CD4-positive, alpha-beta T cell (primary cell): ENCODE data around the gene SPSB3. TPM values are rescaled to one million over a fixed set of nuclear protein-coding genes. Genes with fewer than 3 reads are reported as not detected.

Experiments
- ATAC-seq: fragments of 200-7000 bp; cut with Tn5 transposase; one replicate; pipeline ENCODE4 v1.10.0; 2022; ENCODE audit warnings: mild to moderate bottlenecking; ENCODE audit not compliant: poor library complexity
- CTCF ChIA-PET: fragments of 350-600 bp; sonication (Branson Sonifier 250); formaldehyde crosslinking; loops from one replicate; lab custom pipeline; 2021; ENCODE audit warnings: antibody characterized with exemption, inconsistent platforms; lab: Charles Lee
- POLR2A ChIA-PET: fragments of 350-600 bp; sonication (Branson Sonifier 250); formaldehyde crosslinking; loops from one replicate; lab custom pipeline; 2021; ENCODE audit warnings: antibody characterized with exemption, inconsistent platforms; lab: Charles Lee
- DNase-seq, 14 experiments: peaks; one replicate each; pipeline ENCODE4 v3.0.0-alpha.2; 2013 to 2020; ENCODE audit warnings: mixed read lengths in 2 of 14
- H3K27ac ChIP-seq, 2 donors: one replicate each; pipeline versions ENCODE4 v1.5.1 to v1.7.0; 2013; ENCODE audit warnings: low read length in 2 of 2, low read depth in 1 of 2, mild to moderate bottlenecking in 1 of 2
- H3K27me3 ChIP-seq, 2 experiments: 1 replicate in 1 of 2; 2 replicates in 1 of 2; pipeline versions ENCODE4 v1.6.1 to v1.7.0; 2013; ENCODE audit warnings: low read length in 2 of 2, control low read depth in 1 of 2, mild to moderate bottlenecking in 1 of 2, moderate library complexity in 1 of 2; ENCODE audit not compliant: insufficient read depth in 2 of 2, control insufficient read depth in 1 of 2
- H3K36me3 ChIP-seq: one replicate; pipeline ENCODE4 v1.6.1; 2013; ENCODE audit warnings: low read length, control low read depth; ENCODE audit not compliant: insufficient read depth
- H3K4me1 ChIP-seq: one replicate; pipeline ENCODE4 v1.6.1; 2013; ENCODE audit warnings: low read length, control low read depth; ENCODE audit not compliant: insufficient read depth
- H3K4me3 ChIP-seq: one replicate; pipeline ENCODE4 v1.5.1; 2013; ENCODE audit warnings: mild to moderate bottlenecking, low read length, moderate library complexity
- H3K9me3 ChIP-seq, 2 experiments: 1 replicate in 1 of 2; 2 replicates in 1 of 2; pipeline versions ENCODE4 v1.6.1 to v1.7.0; 2013; ENCODE audit warnings: low read length in 2 of 2, mild to moderate bottlenecking in 2 of 2, control low read depth in 1 of 2, moderate library complexity in 1 of 2; ENCODE audit not compliant: control insufficient read depth in 1 of 2, insufficient read depth in 1 of 2
- H3K27ac Mint-ChIP-seq: one replicate; pipeline ENCODE4 v1.8.0; 2020; ENCODE audit warnings: mixed read lengths
- H3K27me3 Mint-ChIP-seq: one replicate; pipeline ENCODE4 v1.8.0; 2021; ENCODE audit warnings: mixed read lengths
- H3K36me3 Mint-ChIP-seq: one replicate; pipeline ENCODE4 v1.8.0; 2021; ENCODE audit warnings: low read depth, mixed read lengths
- H3K4me1 Mint-ChIP-seq: one replicate; pipeline ENCODE4 v1.8.0; 2021; ENCODE audit warnings: low read depth, mixed read lengths
- H3K4me3 Mint-ChIP-seq: one replicate; pipeline ENCODE4 v1.8.0; 2020; ENCODE audit warnings: mild to moderate bottlenecking, mixed read lengths
- H3K9me3 Mint-ChIP-seq: one replicate; pipeline ENCODE4 v1.8.0; 2020; ENCODE audit warnings: mixed read lengths
- CTCF ChIP-seq: fragments of 200-600 bp; IDR thresholded peaks from one replicate; pipeline ENCODE4 v1.8.0; 2022; ENCODE audit warnings: antibody characterized with exemption, mild to moderate bottlenecking
- intact Hi-C, 2 experiments: fragments of 100-400 bp; cut with DNase I in 1 of 2; cut with micrococcal nuclease in 1 of 2; formaldehyde crosslinking; loops; one replicate each; pipeline versions ENCODE4 v1.15.1 to v1.9.0; 2023 to 2025; cut with DNase I, micrococcal nuclease
- total RNA-seq, 174 experiments: library from RNA in 2 of 174; stranded (reverse) in 2 of 174; gene quantifications; one replicate each; pipeline ENCODE4 v1.2.3 and lab custom pipeline; 2021 to 2026

SPSB3 gene
- total RNA-seq, 2 experiments from 2014 or later = 86.3 to 87.6 TPM

GRCh38 chr16:1764971-1765370, 17.4 kb downstream of the SPSB3 start:
- Histone ChIP-seq H3K4me1 (peaks cover 3% of the 10 kb centered on the region), H3K36me3 (peaks cover 72% of the 10 kb centered on the region), H3K4me3 (no peak overlapping the region), H3K27me3 (no peaks in the 10 kb centered on the region), H3K9me3 (no peaks in the 10 kb centered on the region), H3K27ac (no peak overlapping the region)
- TF ChIP-seq CTCF = no peak
- intact Hi-C loops = loop anchor here in 1 of 2 experiments (5.0 kb wide), 1 partner anchor 177 kb away; the partner anchor contains the start of gene MSRB1
- ChIA-PET POLR2A (interaction anchor here (1.3 to 1.9 kb wide), 3 partner anchors 9 to 59 kb away, joined by 3 to 7 read pairs (median 5); partner anchors contain the start of genes MAPK8IP3, NUBP2 and SPSB3), CTCF (interaction anchor here (0.9 kb wide), 1 partner anchor 59 kb away, joined by 3 read pairs; no protein-coding TSS in a partner anchor)
- H3K9me3 Mint-ChIP-seq = no peaks in the 10 kb centered on the region
- no peaks in the 10 kb centered on the region for H3K27me3 Mint-ChIP-seq
- no peak overlapping the region for H3K27ac Mint-ChIP-seq
- peaks cover 32% of the 10 kb centered on the region for H3K36me3 Mint-ChIP-seq
- H3K4me1 Mint-ChIP-seq = peaks cover 2% of the 10 kb centered on the region
- ATAC-seq (no peak), DNase-seq (no peak)
- no peak overlapping the region for H3K4me3 Mint-ChIP-seq

- Histone ChIP-seq H3K9me3 (no peaks in the 10 kb centered on the region), H3K4me3 (no peak overlapping the region), H3K27me3 (no peaks in the 10 kb centered on the region), H3K4me1 (no peaks in the 10 kb centered on the region), H3K27ac (no peak overlapping the region), H3K36me3 (peaks cover 72% of the 10 kb centered on the region)
- ChIA-PET POLR2A (interaction anchor here (1.3 to 1.9 kb wide), 3 partner anchors 10 to 58 kb away, joined by 3 to 7 read pairs (median 5); partner anchors contain the start of genes MAPK8IP3, NUBP2 and SPSB3), CTCF (interaction anchor here (0.9 kb wide), 1 partner anchor 58 kb away, joined by 3 read pairs; no protein-coding TSS in a partner anchor)
- H3K4me3 Mint-ChIP-seq = no peak overlapping the region
- intact Hi-C loops = no loop called here
- no peak for TF ChIP-seq CTCF
- no peak for ATAC-seq
- H3K27me3 Mint-ChIP-seq = no peaks in the 10 kb centered on the region
- H3K4me1 Mint-ChIP-seq = no peaks in the 10 kb centered on the region
- no peak for DNase-seq
- peaks cover 25% of the 10 kb centered on the region for H3K36me3 Mint-ChIP-seq
- no peak overlapping the region for H3K27ac Mint-ChIP-seq
- no peaks in the 10 kb centered on the region for H3K9me3 Mint-ChIP-seq
Measured at GRCh38 chr16:1763521-1764511, 18.6 kb downstream of the SPSB3 start.

GRCh38 chr16:1762879-1763520, 19.4 kb downstream of the SPSB3 start:
- Mint-ChIP-seq H3K4me3 (no peak overlapping the region), H3K9me3 (no peaks in the 10 kb centered on the region), H3K27me3 (no peaks in the 10 kb centered on the region), H3K4me1 (no peaks in the 10 kb centered on the region), H3K36me3 (peaks cover 18% of the 10 kb centered on the region), H3K27ac (no peak overlapping the region)
- TF ChIP-seq CTCF = no peak
- ATAC-seq (no peak), DNase-seq (no peak)
- peaks cover 70% of the 10 kb centered on the region for H3K36me3 ChIP-seq
- intact Hi-C loops = no loop called here
- no peak overlapping the region for H3K4me3 ChIP-seq
- H3K27me3 ChIP-seq = no peaks in the 10 kb centered on the region
- ChIA-PET CTCF (no interaction called here), POLR2A (no interaction called here)
- no peaks in the 10 kb centered on the region for H3K9me3 ChIP-seq
- H3K27ac ChIP-seq = no peak overlapping the region
- H3K4me1 ChIP-seq = peaks cover under 1% of the 10 kb centered on the region
